RPMI7951 (cell line): Measurements from ENCODE around the gene PID1. TPM values are rescaled to one million over a fixed set of nuclear protein-coding genes. Genes with fewer than 3 reads are reported as not detected.

Experiments
- DNase-seq: peaks from one replicate; pipeline ENCODE4 v3.0.0-alpha.2; 2012; ENCODE audit warnings: low read depth
- total RNA-seq: library from RNA; depleted of rRNA; stranded (reverse); fragments of >200 nt; shearing (Covaris generic); gene quantifications from 2 replicates; pipeline ENCODE4 v1.2.3, GENCODE V29; 2014; rRNA removed

Gene PID1
- 15.9 and 23.8 TPM in 2 replicates for total RNA-seq

- DNase-seq: peak; percentile 71
These were observed at the start of gene PID1 for GRCh38 chr2:229270551-229271410. TSS of gene PID1 (minus strand) at chr2:229271287. CDS start at chr2:229271043, 244 bp downstream.

GRCh38 chr2:229319558-229319957, 48.5 kb upstream of the PID1 start:
- DNase-seq: no peak

- peak; percentile 72 for DNase-seq
These were observed 43.0 kb upstream of the PID1 start for GRCh38 chr2:229314117-229314516.

GRCh38 chr2:229313591-229313990, 42.5 kb upstream of the PID1 start:
- peak; percentile 85 for DNase-seq

GRCh38 chr2:229301237-229301636, 30.1 kb upstream of the PID1 start:
- no peak for DNase-seq

GRCh38 chr2:229300790-229301189, 29.7 kb upstream of the PID1 start:
- DNase-seq: peak; percentile 11

- no peak for DNase-seq
These were observed 29.3 kb upstream of the PID1 start for GRCh38 chr2:229300371-229300770.

GRCh38 chr2:229297247-229297646, 26.2 kb upstream of the PID1 start:
- peak; percentile 66 for DNase-seq

GRCh38 chr2:229296536-229296935, 25.4 kb upstream of the PID1 start:
- DNase-seq: no peak

GRCh38 chr2:229296016-229296415, 24.9 kb upstream of the PID1 start:
- peak; percentile 42 for DNase-seq

- no peak for DNase-seq
These were observed 16.7 kb upstream of the PID1 start for GRCh38 chr2:229287823-229288222.

- peak; percentile 94 for DNase-seq
These were observed 11.9 kb upstream of the PID1 start for GRCh38 chr2:229282758-229283546.

GRCh38 chr2:229279516-229279915, 8.4 kb upstream of the PID1 start:
- DNase-seq: no peak

- peak; percentile 21 for DNase-seq
These were observed 4.4 kb upstream of the PID1 start for GRCh38 chr2:229275506-229275905.

- peak; percentile 89 for DNase-seq
These were observed 2.7 kb upstream of the PID1 start for GRCh38 chr2:229273723-229274338.

GRCh38 chr2:229273006-229273722, 2.1 kb upstream of the PID1 start:
- DNase-seq: no peak

GRCh38 chr2:229269941-229270340, 1.1 kb downstream of the PID1 start:
- peak; percentile 42 for DNase-seq

- no peak for DNase-seq
These were observed 1.9 kb downstream of the PID1 start for GRCh38 chr2:229269146-229269545.

GRCh38 chr2:229268626-229269025, 2.5 kb downstream of the PID1 start:
- DNase-seq: peak; percentile 77

- peak; percentile 36 for DNase-seq
These were observed 4.0 kb downstream of the PID1 start for GRCh38 chr2:229267080-229267479.

GRCh38 chr2:229265727-229266126, 5.4 kb downstream of the PID1 start:
- DNase-seq: no peak

GRCh38 chr2:229261599-229261998, 9.5 kb downstream of the PID1 start:
- no peak for DNase-seq
